ENCODE measurements around the gene ACBD4. TPM values are rescaled to one million over a fixed set of nuclear protein-coding genes. Genes with fewer than 3 reads are reported as not detected.

ACBD4 gene
- total and polyA plus RNA-seq, 2 of the 13 experiments (the other 11 are each of a cell fraction or from before 2014, with no cell fraction given), result 16.1 to 26.9 TPM

DNA sequence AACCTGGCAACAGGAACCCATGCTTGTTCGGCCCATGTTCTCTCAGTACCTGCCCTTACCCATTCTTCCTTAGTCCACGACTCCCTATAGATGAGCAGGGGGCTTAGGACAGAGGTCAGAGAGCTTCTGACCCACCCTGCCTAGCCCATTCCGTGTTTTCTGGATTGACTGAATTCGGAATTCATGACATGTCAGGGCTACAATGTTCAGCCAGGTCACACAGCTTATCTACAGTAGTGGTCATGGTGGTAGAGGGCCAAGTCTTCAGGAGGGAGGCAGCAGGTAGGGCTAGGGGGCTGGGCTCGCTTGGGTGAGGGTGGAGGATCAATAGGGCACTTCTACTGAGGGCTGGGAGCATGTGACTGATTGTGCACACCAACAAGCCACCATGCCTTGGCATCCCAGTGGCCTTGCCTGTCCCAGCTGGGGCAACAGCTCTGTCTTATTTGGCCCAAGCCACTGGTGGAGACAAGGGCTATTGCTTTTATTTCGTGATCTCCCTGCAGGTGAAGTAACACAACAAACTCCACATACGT, 29.3 kb downstream of the ACBD4 start (continued):
- TF ChIP-seq, protein P1, sequence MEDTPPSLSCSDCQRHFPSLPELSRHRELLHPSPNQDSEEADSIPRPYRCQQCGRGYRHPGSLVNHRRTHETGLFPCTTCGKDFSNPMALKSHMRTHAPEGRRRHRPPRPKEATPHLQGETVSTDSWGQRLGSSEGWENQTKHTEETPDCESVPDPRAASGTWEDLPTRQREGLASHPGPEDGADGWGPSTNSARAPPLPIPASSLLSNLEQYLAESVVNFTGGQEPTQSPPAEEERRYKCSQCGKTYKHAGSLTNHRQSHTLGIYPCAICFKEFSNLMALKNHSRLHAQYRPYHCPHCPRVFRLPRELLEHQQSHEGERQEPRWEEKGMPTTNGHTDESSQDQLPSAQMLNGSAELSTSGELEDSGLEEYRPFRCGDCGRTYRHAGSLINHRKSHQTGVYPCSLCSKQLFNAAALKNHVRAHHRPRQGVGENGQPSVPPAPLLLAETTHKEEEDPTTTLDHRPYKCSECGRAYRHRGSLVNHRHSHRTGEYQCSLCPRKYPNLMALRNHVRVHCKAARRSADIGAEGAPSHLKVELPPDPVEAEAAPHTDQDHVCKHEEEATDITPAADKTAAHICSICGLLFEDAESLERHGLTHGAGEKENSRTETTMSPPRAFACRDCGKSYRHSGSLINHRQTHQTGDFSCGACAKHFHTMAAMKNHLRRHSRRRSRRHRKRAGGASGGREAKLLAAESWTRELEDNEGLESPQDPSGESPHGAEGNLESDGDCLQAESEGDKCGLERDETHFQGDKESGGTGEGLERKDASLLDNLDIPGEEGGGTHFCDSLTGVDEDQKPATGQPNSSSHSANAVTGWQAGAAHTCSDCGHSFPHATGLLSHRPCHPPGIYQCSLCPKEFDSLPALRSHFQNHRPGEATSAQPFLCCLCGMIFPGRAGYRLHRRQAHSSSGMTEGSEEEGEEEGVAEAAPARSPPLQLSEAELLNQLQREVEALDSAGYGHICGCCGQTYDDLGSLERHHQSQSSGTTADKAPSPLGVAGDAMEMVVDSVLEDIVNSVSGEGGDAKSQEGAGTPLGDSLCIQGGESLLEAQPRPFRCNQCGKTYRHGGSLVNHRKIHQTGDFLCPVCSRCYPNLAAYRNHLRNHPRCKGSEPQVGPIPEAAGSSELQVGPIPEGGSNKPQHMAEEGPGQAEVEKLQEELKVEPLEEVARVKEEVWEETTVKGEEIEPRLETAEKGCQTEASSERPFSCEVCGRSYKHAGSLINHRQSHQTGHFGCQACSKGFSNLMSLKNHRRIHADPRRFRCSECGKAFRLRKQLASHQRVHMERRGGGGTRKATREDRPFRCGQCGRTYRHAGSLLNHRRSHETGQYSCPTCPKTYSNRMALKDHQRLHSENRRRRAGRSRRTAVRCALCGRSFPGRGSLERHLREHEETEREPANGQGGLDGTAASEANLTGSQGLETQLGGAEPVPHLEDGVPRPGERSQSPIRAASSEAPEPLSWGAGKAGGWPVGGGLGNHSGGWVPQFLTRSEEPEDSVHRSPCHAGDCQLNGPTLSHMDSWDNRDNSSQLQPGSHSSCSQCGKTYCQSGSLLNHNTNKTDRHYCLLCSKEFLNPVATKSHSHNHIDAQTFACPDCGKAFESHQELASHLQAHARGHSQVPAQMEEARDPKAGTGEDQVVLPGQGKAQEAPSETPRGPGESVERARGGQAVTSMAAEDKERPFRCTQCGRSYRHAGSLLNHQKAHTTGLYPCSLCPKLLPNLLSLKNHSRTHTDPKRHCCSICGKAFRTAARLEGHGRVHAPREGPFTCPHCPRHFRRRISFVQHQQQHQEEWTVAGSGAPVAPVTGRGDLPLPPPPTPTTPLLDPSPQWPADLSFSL (CRISPR knock-in tag; IDR thresholded peaks at IDR 0.05), result 0 out of 2 replicates have a peak, but pooled peaks have one; percentile 57
- peak; percentile 67 for TF ChIP-seq AGO2 (optimal IDR thresholded peaks at IDR 0.05; ENCODE audit: low read depth, low read length)
- TF ChIP-seq ZNF136 (CRISPR knock-in tag; IDR thresholded peaks at IDR 0.05; ENCODE audit: low read depth), result no peak
- TF ChIP-seq SKIL (CRISPR knock-in tag; IDR thresholded peaks at IDR 0.05; ENCODE audit: borderline replicate concordance), result 0 out of 2 replicates have a peak, but pooled peaks have one; percentile 20
- 0 out of 2 replicates have a peak, but pooled peaks have one; percentile 48 for TF ChIP-seq SAFB2 (CRISPR knock-in tag; IDR thresholded peaks at IDR 0.05; ENCODE audit: borderline replicate concordance, low read depth)
- TF ChIP-seq, protein P2, sequence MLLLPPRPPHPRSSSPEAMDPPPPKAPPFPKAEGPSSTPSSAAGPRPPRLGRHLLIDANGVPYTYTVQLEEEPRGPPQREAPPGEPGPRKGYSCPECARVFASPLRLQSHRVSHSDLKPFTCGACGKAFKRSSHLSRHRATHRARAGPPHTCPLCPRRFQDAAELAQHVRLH (CRISPR knock-in tag; IDR thresholded peaks at IDR 0.05; ENCODE audit: borderline replicate concordance, low read depth), result 0 out of 2 replicates have a peak, but pooled peaks have one; percentile 15
- TF ChIP-seq POLR2G (IDR thresholded peaks at IDR 0.05; ENCODE audit: low read depth, low read length), result peak; percentile 54; the same call in 1 of the 2 replicates
- TF ChIP-seq, protein P3, sequence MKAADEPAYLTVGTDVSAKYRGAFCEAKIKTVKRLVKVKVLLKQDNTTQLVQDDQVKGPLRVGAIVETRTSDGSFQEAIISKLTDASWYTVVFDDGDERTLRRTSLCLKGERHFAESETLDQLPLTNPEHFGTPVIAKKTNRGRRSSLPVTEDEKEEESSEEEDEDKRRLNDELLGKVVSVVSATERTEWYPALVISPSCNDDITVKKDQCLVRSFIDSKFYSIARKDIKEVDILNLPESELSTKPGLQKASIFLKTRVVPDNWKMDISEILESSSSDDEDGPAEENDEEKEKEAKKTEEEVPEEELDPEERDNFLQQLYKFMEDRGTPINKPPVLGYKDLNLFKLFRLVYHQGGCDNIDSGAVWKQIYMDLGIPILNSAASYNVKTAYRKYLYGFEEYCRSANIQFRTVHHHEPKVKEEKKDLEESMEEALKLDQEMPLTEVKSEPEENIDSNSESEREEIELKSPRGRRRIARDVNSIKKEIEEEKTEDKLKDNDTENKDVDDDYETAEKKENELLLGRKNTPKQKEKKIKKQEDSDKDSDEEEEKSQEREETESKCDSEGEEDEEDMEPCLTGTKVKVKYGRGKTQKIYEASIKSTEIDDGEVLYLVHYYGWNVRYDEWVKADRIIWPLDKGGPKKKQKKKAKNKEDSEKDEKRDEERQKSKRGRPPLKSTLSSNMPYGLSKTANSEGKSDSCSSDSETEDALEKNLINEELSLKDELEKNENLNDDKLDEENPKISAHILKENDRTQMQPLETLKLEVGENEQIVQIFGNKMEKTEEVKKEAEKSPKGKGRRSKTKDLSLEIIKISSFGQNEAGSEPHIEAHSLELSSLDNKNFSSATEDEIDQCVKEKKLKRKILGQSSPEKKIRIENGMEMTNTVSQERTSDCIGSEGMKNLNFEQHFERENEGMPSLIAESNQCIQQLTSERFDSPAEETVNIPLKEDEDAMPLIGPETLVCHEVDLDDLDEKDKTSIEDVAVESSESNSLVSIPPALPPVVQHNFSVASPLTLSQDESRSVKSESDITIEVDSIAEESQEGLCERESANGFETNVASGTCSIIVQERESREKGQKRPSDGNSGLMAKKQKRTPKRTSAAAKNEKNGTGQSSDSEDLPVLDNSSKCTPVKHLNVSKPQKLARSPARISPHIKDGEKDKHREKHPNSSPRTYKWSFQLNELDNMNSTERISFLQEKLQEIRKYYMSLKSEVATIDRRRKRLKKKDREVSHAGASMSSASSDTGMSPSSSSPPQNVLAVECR (CRISPR knock-in tag; IDR thresholded peaks at IDR 0.05; ENCODE audit: borderline replicate concordance), result no peak
- peak; percentile 67 for TF ChIP-seq RBFOX2 (IDR thresholded peaks at IDR 0.05; ENCODE audit: low read depth, low read length)
- peak in 1 of 2 experiments; percentile 55; a peak in 3 of 4 replicates for TF ChIP-seq POLR2A (IDR thresholded peaks at IDR 0.05; ENCODE audit: insufficient read depth in 1 of 2, low read depth in 2 of 2, low read length in 2 of 2)
- no peak for TF ChIP-seq ZNF547 (CRISPR knock-in tag; IDR thresholded peaks at IDR 0.05)
- 0 out of 2 replicates have a peak, but pooled peaks have one; percentile 16 for TF ChIP-seq RXRA (CRISPR knock-in tag; IDR thresholded peaks at IDR 0.05)
- TF ChIP-seq RBM22 (optimal IDR thresholded peaks at IDR 0.05; ENCODE audit: low read length), result peak; percentile 66
